H1 (cell line): Measurements from ENCODE around the gene IAH1. TPM values are rescaled to one million over a fixed set of nuclear protein-coding genes. Genes with fewer than 3 reads are reported as not detected.

Source experiments
- CBX8 ChIP-seq: fragments of 300-800, 300-1000 bp; sonication (generic); IDR thresholded peaks from 2 replicates; pipeline ENCODE4 v1.7.1; 2016; ENCODE audit warnings: low read depth, low read length, borderline replicate concordance
- SUZ12 ChIP-seq: fragments of 200-600 bp; sonication (generic); IDR thresholded peaks from 2 replicates; pipeline ENCODE4 v1.6.1; 2012; ENCODE audit warnings: mild to moderate bottlenecking, inconsistent platforms, low read length, moderate library complexity, mixed read lengths
- polyA plus RNA-seq, 7 experiments: library from polyadenylated mRNA; depleted of rRNA in 3 of 7; stranded (reverse) in 5 of 7; unstranded in 2 of 7; fragments of >200 nt in 5 of 7; fragments of 200-250 nt in 2 of 7; gene quantifications; 1 replicate in 5 of 7; 2 replicates in 1 of 7; 4 replicates in 1 of 7; pipeline versions ENCODE4 v1.2.1 to v1.2.3, GENCODE V29; 2011 to 2013; ENCODE audit warnings: missing spikeins in 2 of 7, mixed read lengths in 2 of 7
- total RNA-seq: library from RNA; stranded (reverse); fragmentation: NEBNext Ultra II Directional; extraction: Animal tissue kit (Norgen Biotek cat#: 25700); gene quantifications from 2 replicates; pipeline ENCODE4 v1.2.1, GENCODE V29; 2021

Gene IAH1
- total and polyA plus RNA-seq, 2 of the 8 experiments (the other 6 are each of a cell fraction or from before 2014, with no cell fraction given), result 15.1 to 21.5 TPM

GRCh38 chr2:9440058-9440727, 34.2 kb upstream of the IAH1 start (continued):
- TF ChIP-seq SUZ12 (no peak), CBX8 (no peak)
